OCI-M1 (cell line): ENCODE measurements around the gene PRKAA2.

Experiments used
- DNase-seq: peaks from one replicate; lab custom pipeline; 2025; lab: John Stamatoyannopoulos, UW

Gene PRKAA2

GRCh38 chr1:56654126-56654923 lies 9.2 kb downstream of the PRKAA2 start:
- DNase-seq = no peak

- DNase-seq = no peak
Measured at GRCh38 chr1:56655991-56656613, 11.0 kb downstream of the PRKAA2 start.

- DNase-seq = no peak
Measured at GRCh38 chr1:56658254-56658653, 13.1 kb downstream of the PRKAA2 start.

GRCh38 chr1:56660293-56660692 lies 15.2 kb downstream of the PRKAA2 start:
- DNase-seq = no peak

GRCh38 chr1:56663846-56664245 lies 18.7 kb downstream of the PRKAA2 start:
- DNase-seq = no peak

- no peak for DNase-seq
Measured at GRCh38 chr1:56665384-56665783, 20.3 kb downstream of the PRKAA2 start.

GRCh38 chr1:56666112-56666608 lies 21.0 kb downstream of the PRKAA2 start:
- DNase-seq = no peak

- DNase-seq = no peak
Measured at GRCh38 chr1:56670350-56670749, 25.2 kb downstream of the PRKAA2 start.

GRCh38 chr1:56671085-56671484 lies 26.0 kb downstream of the PRKAA2 start:
- no peak for DNase-seq

GRCh38 chr1:56671542-56671941 lies 26.4 kb downstream of the PRKAA2 start:
- DNase-seq = no peak

GRCh38 chr1:56672579-56672978 lies 27.5 kb downstream of the PRKAA2 start:
- no peak for DNase-seq

- no peak for DNase-seq
Measured at GRCh38 chr1:56675763-56676162, 30.6 kb downstream of the PRKAA2 start.

- DNase-seq = no peak
Measured at GRCh38 chr1:56676571-56677035, 31.5 kb downstream of the PRKAA2 start.

- DNase-seq = no peak
Measured at GRCh38 chr1:56683569-56683968, 38.5 kb downstream of the PRKAA2 start.

- no peak for DNase-seq
Measured at GRCh38 chr1:56686169-56686568, 41.1 kb downstream of the PRKAA2 start.

GRCh38 chr1:56688522-56689026 lies 43.5 kb downstream of the PRKAA2 start:
- no peak for DNase-seq

- no peak for DNase-seq
Measured at GRCh38 chr1:56696663-56697062, 51.5 kb downstream of the PRKAA2 start.

- no peak for DNase-seq
Measured at GRCh38 chr1:56703747-56704146, 58.6 kb downstream of the PRKAA2 start.

GRCh38 chr1:56707379-56707778 lies 62.3 kb downstream of the PRKAA2 start:
- no peak for DNase-seq

GRCh38 chr1:56709269-56709880 lies 64.3 kb downstream of the PRKAA2 start:
- DNase-seq = peak; percentile 69

- DNase-seq = no peak
Measured at GRCh38 chr1:56709995-56710394, 64.9 kb downstream of the PRKAA2 start.

- no peak for DNase-seq
Measured at GRCh38 chr1:56710646-56711045, 65.5 kb downstream of the PRKAA2 start.

GRCh38 chr1:56712150-56712549 lies 67.0 kb downstream of the PRKAA2 start:
- DNase-seq = no peak
